Measurements from ENCODE around the gene EMP1. TPM values are rescaled to one million over a fixed set of nuclear protein-coding genes. Genes with fewer than 3 reads are reported as not detected.

Gene EMP1
- total and polyA plus RNA-seq, 10 donors, result 4.9 to 170 (median 65.6) TPM

- intact Hi-C loops (cut with DNase I; ENCODE audit: low total_unique reads), result no loop called here
- Histone ChIP-seq H3K9me3 (peaks cover 0 to 4% (median 0%) of the 10 kb centered on the region in 8 donors), H3K4me3 (no peak overlapping the region), H3K36me3 (no peaks in the 10 kb centered on the region), H3K4me1 (no peaks in the 10 kb centered on the region), H3K27me3 (replicated peaks in 1 of 7) (peaks cover 0 to 16% (median 0%) of the 10 kb centered on the region in 7 donors), H3K27ac (no peak overlapping the region)
- TF ChIP-seq POLR2AphosphoS5 (IDR thresholded peaks at IDR 0.05) (no peak), POLR2A (IDR thresholded peaks at IDR 0.05) (no peak), CTCF (IDR thresholded peaks at IDR 0.05 in 8 of 11, conservative IDR thresholded peaks at IDR 0.05 in 3 of 11) (no peak)
- WGBS, 5 donors, result 79 to 87% (median 85%) methylated on average over 7 of the region's 7 CpGs
- DNase-seq, result no peak
These were observed 32.1 kb downstream of the EMP1 start for GRCh38 chr12:13228579-13228978.

DNA sequence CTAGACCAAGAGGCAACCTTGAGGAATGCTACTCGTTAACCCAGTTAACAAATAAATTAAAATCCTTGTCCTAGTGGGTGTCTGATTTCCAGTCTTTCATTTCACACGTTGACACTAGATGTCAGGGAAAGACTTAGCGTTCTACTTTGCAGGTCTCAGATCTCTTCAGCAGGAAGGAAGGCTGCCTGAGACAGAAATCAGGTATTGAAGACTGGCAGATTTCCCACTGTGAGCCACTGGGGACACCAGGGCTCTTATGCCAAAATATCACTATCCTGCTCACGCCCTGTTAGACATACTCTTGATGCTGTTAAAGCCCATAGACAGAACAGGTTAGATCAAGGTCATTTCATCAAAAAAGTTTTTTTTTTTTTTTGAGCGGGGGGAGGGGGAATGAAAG is 33.0 kb downstream of the EMP1 start:
- WGBS, 5 donors, result 70 to 77% (median 75%) methylated on average over 5 of the region's 5 CpGs
- intact Hi-C loops (cut with DNase I; ENCODE audit: low total_unique reads), result no loop called here
- peaks cover 0 to 4% (median 0%) of the 10 kb centered on the region in 8 donors for H3K9me3 ChIP-seq
- peaks cover 0 to 16% (median 0%) of the 10 kb centered on the region in 7 donors for H3K27me3 ChIP-seq (replicated peaks in 1 of 7)
- H3K27ac ChIP-seq, result no peak overlapping the region
- TF ChIP-seq POLR2AphosphoS5 (IDR thresholded peaks at IDR 0.05) (no peak), CTCF (IDR thresholded peaks at IDR 0.05 in 8 of 11, conservative IDR thresholded peaks at IDR 0.05 in 3 of 11) (no peak), POLR2A (IDR thresholded peaks at IDR 0.05) (no peak)
- no peaks in the 10 kb centered on the region for H3K4me1 ChIP-seq
- DNase-seq, result no peak
- no peak overlapping the region for H3K4me3 ChIP-seq
- no peaks in the 10 kb centered on the region for H3K36me3 ChIP-seq

GRCh38 chr12:13230500-13230899 is 34.0 kb downstream of the EMP1 start:
- Histone ChIP-seq H3K27me3 (replicated peaks in 1 of 7) (peaks cover 0 to 16% (median 0%) of the 10 kb centered on the region in 7 donors), H3K9me3 (peaks cover 0 to 4% (median 0%) of the 10 kb centered on the region in 8 donors), H3K27ac (no peak overlapping the region), H3K36me3 (no peaks in the 10 kb centered on the region), H3K4me3 (no peak overlapping the region), H3K4me1 (no peaks in the 10 kb centered on the region)
- 74 to 86% (median 81%) methylated on average over 5 of the region's 5 CpGs for WGBS, 5 donors
- intact Hi-C loops (cut with DNase I; ENCODE audit: low total_unique reads), result no loop called here
- no peak for DNase-seq
- TF ChIP-seq POLR2AphosphoS5 (IDR thresholded peaks at IDR 0.05) (no peak), POLR2A (IDR thresholded peaks at IDR 0.05) (no peak), CTCF (IDR thresholded peaks at IDR 0.05 in 8 of 11, conservative IDR thresholded peaks at IDR 0.05 in 3 of 11) (no peak)

DNA sequence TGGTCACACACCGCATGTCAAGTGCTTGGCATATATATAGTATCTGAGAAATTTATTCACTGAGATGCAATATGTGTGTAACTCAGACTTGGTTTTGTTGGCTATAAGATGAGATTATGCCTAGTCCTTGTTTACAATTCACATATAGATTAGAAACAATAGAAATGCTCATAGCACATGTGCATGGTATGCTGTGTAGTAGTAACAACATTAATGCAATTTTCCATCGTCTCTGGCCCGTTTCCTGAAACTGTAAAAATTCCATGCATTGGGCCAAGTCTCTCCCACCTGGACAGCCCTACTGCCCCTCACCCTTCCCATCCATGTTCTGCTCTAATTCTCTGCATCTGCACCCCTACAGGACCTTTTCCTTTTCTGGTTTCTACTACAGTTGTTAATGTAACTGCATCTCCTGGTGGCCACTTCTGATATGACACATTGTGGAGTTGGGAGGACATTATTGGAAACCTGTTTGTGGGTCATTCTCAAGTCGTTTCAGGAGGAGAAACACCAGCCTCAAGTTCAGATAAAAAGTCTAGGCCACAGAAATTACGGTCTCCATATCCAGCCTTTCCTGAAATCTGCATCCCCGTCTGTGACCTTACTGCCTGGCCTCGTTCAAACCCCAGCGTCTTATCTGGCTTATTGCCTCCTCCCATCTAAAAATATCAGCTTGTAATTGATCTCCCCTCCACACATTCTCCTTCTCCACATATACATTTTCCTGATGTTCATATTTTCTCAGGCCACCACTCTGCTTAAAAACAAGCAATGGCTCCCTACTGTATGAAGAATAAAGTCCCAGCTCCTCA is 37.5 kb downstream of the EMP1 start:
- Histone ChIP-seq H3K27ac (no peak overlapping the region), H3K4me3 (no peak overlapping the region), H3K36me3 (no peaks in the 10 kb centered on the region), H3K27me3 (replicated peaks in 1 of 7) (no peaks in the 10 kb centered on the region), H3K4me1 (no peaks in the 10 kb centered on the region), H3K9me3 (peaks cover 0 to 4% (median 0%) of the 10 kb centered on the region in 8 donors)
- TF ChIP-seq POLR2AphosphoS5 (IDR thresholded peaks at IDR 0.05) (no peak), CTCF (IDR thresholded peaks at IDR 0.05 in 8 of 11, conservative IDR thresholded peaks at IDR 0.05 in 3 of 11) (peak; percentile 13 to 77 (median 64))
- intact Hi-C loops (cut with DNase I; ENCODE audit: low total_unique reads), result no loop called here
- 67 to 77% (median 69%) methylated on average over 8 of the region's 8 CpGs for WGBS, 5 donors
- DNase-seq, result no peak
